SKM-1 (cell line): Measurements from ENCODE around the gene CPVL.

Experiments used
- DNase-seq: peaks from one replicate; lab custom pipeline; 2025; ENCODE audit not compliant: unreplicated experiment; lab: John Stamatoyannopoulos, UW

Gene CPVL

GRCh38 chr7:29146057-29146706 is at the start of gene CPVL:
Gene CPVL (minus strand): TSS chr7:29146537. CDS start chr7:29121061, 25,476 bp downstream.
- DNase-seq, result peak; percentile 66

DNA sequence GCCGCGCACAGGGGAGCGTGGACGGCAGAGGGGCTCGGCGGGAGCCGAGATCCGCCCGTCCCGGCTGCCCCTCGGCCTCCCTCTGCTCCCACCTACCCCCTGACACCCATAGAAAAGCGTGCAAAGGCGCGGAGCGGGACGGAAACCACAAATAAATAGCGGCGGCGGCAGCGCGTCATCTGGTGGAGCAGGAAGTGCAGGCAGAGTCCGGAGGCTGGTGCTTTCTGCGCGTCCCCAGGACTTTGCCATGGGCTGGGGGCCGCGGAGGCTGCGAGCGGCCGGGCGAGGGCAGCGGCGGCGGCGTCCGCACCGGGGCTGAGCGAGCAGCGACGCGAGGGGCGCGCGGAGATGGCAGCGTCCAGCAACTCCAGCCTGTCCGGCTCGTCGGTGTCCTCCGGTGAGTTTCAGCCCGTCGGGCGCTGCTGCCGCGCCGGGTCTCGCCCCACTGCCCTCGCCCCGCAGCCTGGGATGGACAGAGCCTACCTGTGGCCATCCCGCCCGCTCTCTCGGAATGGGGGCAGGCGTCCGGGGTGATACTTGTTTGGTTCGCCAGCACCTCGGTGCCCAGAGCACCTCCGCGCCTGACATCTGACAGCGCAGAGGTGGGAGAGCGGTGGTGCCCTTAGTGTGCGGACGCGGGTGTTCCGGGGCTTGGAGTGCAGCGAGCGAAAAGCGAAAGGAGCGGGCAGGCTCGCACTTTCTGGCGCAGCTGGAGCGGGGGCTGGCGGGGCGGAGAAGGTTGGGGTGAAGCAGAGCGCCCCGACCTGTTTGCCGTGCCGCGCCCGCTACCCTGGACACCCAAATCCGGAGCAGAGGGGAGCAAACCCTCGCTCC is 48.5 kb upstream of the CPVL start, which contains the start of gene CHN2:
TSS of gene CHN2 (plus strand) at position 182 of the 834 bp plus-strand sequence.
- DNase-seq, result no peak

GRCh38 chr7:29194206-29194593 is 47.9 kb upstream of the CPVL start:
- no peak for DNase-seq

DNA sequence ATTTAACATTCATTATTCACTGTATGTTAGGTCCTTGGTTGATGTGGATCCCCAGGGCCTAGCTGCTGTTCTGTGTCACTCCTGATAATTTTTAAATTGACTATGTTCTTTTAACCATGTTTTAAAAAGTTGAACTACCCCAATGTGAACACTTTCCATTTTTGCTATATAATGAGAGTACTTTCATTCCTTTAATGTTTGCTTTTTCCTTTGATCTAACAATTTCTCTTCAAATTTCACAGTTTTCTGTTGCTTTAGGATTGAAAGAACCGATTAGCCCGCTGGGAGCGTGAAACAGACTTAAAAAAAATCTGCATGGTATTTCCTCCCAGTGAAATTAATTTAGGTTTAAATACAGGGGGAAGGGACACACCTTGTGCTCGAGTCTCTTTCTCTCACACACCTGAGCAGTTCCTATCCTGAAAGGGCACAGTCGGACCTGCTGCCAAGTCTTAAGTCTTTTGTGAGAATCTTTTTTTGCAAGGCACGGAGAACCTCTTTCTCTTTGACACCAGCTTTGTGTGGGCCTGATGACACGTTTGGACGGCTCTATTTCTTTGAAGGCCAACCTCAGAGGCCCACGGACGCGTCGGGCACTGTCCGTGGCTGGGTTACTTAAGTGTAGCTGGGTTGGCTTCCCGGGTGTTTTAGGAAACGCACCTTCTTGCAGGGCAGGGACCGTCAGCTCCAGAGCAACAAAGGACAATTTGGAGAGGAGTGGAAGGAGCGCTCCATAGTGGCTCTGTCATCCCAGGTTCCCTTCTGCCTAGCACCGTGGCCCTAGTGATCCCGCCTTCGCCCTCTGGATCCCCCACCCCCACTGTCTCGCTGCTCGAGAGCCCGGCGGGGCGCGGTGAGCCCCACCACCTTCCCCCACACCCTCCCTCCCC is 47.2 kb upstream of the CPVL start:
- DNase-seq, result no peak

GRCh38 chr7:29192811-29193210 is 46.5 kb upstream of the CPVL start:
- DNase-seq, result no peak

DNA sequence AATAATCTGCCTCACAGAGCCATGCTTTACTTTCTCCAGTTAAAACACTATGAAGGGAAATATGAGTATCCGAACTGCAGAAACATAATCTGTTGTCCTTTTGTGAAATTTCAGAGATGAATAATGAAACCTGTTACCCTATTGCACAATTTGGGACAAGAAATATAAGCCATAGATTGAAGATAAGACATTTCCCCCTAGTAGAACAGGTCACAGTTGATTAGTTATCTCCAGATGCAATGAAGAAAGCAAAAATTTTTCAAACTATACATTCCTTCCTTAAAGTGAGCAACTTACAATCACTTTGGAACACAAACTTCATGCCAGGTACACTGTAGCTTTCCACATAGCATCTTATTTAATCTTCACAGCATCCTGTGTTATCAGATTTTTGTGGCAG is 46.0 kb upstream of the CPVL start:
- DNase-seq, result no peak

- DNase-seq, result no peak
These were observed 44.2 kb upstream of the CPVL start for GRCh38 chr7:29190349-29191045.

DNA sequence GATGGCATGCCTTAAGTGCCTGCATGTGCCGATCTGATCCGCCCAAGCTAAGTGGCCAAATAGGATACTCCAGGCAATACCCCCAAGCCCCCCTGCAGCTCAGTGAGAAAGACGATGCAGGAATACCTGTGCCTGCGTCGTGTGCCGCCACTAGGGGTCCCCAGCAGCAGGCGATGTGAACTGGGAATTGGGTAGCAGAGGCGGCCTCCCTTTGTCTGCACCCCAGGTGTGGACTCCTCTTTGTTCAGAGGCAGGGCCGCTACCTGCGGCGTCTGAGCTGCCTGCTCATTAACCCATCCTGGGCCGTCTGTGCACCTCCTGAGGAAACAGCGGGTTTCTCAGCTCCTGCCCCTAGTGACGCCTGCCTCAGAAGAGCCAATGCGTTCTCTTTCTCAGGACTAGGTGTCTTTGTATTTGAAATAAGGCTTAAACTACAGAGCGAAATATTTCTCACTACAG is 43.4 kb upstream of the CPVL start:
- peak; percentile 23 for DNase-seq

DNA sequence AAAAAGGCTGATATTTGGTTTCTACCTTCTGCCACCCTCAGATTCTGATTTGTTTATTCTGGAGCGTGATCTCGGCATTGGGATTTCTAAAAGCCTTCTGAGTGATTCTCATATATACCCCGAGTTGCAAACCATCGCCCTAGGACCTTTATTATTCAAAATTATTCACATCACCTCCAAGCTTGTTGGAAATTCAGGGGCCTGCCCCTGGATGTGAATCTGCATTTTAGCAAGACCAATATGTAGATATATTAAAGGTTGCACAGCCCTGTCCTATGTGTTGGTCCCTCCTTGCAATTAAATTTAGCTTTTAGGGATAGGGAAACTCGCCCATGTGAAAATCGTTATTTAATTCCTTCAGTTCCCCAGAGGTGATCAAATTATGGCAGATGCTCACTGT is 39.3 kb upstream of the CPVL start:
- no peak for DNase-seq

DNA sequence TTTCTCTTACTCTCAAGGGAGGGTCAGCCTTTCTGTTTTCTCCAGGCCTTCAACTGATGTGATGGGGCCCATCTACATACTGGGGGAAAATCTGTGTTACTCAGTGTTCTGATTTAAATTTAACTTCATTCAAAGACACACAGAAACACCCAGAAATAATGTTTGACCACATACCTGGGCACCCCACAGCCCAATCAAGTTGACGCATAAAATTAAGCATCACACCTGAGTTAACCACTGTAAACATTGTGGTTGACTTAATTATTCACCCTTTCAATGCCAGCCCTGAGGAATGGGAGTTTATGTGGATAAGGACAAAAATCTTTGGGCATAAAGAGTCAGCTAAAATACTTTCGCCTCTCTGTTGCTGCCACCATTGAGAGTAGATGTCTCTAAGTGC is 38.3 kb upstream of the CPVL start:
- no peak for DNase-seq

- no peak for DNase-seq
These were observed 32.8 kb upstream of the CPVL start for GRCh38 chr7:29179115-29179514.

DNA sequence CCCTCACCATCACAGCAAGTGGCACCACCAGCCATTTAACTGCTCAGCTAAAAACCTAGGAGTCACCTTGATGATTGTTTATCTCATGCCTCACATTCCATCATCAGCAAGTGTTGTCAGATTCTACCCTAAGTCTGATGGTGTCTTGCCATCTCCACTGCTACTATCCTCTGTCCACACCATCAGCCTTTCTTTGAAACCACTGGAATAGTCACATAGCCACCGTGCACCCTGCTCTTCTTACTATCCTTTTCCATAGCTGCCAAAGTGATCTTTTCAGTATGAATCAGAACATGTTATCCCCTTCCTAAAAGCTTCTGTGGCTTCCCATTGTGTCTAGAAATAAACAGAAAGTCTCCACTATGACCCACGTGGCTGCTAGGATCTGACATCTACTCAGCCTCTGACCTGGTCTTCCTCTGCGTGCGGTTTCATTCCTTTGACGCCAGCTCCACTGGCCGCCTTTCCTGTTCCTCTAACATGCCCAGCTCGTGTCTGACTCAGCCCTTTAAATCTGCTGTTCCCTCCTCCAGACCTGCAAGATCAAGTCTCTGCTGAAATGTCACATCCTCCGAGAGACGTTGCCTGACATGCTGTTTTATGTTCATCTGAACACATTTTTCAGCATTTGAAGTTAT is 31.7 kb upstream of the CPVL start:
- no peak for DNase-seq

GRCh38 chr7:29173458-29173857 is 27.1 kb upstream of the CPVL start:
- no peak for DNase-seq

- DNase-seq, result no peak
These were observed 24.4 kb upstream of the CPVL start for GRCh38 chr7:29170781-29171180.

DNA sequence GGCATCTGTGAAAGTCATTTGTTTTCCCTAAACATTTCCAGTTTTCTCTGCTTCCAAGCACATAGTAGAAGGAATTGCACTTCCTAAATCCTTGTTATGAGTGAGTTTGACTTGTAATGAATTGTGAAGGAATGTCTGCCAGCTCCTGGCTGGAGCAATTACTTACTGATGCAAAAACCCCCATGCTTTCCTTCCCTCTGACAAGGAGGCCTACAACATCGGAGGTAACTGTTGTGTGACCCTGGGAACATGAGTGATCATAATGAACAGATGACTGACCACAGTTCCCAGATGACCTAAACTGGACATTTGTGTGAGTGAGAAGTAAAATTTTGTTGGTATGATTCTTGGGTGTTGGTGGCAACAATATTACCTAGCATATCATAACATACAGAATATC is 21.4 kb upstream of the CPVL start:
- DNase-seq, result no peak

DNA sequence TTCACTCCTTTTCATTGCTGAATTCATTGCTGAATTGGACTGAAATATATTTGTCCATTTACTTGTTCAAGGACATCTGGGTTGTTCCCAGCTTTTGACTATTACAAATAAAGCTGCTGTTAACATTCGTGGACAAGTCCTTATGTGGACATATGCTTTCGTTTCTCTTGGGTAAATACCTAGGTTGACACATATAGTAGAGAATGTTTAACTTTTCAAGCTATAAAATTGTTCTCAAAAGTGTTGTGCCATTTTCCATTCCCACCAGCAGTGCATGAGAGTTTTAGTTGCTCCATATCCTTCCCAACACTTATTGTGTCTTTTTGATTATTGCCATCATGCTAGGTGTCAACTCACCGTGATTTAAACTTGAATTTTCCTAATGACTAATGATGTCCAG is 17.5 kb upstream of the CPVL start:
- DNase-seq, result no peak

GRCh38 chr7:29162577-29162976 is 16.2 kb upstream of the CPVL start:
- DNase-seq, result no peak

DNA sequence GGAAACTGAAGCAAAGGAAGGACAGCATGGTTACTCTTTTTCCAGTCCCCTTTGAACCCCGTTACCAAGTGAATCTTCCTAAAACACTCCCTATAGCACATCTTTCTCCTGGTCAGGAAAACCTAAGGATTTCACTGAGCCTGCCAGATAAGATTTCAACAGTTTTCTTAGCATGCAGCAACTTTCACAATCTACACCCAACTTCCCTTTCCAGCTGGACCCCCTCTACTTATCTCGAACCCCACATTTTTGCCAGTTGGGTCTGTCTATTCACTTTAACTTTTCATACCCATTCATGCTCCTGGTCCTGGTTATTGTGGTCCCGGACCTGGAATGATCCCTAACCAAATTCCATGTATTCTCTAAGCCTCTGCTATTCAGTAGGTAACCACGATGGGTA is 14.9 kb upstream of the CPVL start:
- DNase-seq, result no peak

DNA sequence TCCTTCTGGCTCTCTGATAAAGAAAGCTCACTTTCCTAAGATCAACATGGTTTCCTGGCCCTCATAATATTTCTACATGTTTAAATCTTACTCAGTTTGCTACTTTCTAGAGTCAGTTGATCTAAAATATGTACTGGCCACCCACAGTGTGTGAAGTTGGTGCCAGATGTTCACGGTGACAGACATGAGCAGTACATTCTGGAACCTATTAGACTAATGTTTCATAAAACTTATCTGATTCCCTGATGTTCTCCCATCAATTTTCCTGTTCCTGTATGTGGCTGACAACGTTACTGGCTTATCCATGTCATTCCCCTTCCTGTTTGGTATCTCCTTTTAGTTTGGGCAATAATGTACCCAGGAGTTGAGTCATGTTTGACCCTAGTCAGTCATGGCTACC is 13.7 kb upstream of the CPVL start:
- no peak for DNase-seq

DNA sequence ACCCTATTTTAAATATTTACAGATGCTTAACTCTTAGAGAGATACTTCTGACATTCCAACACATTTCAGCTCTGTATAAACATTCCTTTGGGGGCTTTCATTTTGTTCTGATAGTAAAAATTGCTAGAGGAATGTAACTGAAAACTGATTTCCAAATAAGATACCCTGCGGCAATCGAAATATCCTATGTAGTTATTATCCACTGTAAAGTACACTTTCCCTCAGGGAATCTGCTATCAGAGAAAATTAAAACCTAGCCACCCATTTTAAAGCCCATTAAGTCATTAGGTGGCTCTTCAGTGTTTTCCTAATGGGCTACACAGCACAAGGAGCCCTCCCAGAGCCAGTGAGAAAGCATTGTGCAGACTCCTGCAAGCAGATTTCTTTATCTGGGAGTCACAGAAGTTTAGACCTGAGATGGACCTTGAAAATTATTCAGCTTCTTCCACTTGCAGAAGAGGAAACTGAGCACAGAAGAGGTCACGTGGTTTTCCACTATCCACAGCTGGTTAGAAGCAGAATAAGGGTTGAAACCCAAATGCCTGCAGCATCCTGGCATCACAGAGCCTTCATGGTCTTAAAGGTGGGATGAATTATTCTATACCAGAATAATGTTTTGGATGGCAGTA is 12.6 kb upstream of the CPVL start:
- DNase-seq, result no peak
